ENCODE measurements around the gene SULT1C2.

SULT1C2 gene

GRCh38 chr2:108305901-108306300, 17.2 kb downstream of the SULT1C2 start:
- DNase-seq (ENCODE audit: low read depth): no peak
- in situ Hi-C loops (cut with HindIII; ENCODE audit: low sequenced_read_pairs): no loop called here
- H3K4me3 ChIP-seq (ENCODE audit: low read depth, low read length): no peak overlapping the region
- no peak for TF ChIP-seq CTCF (IDR thresholded peaks at IDR 0.05; ENCODE audit: low read depth, low read length, missing control alignments)

- no peak for DNase-seq (ENCODE audit: low read depth)
- in situ Hi-C loops (cut with HindIII; ENCODE audit: low sequenced_read_pairs): no loop called here
- H3K4me3 ChIP-seq (ENCODE audit: low read depth, low read length): no peak overlapping the region
- no peak for TF ChIP-seq CTCF (IDR thresholded peaks at IDR 0.05; ENCODE audit: low read depth, low read length, missing control alignments)
Observed at GRCh38 chr2:108309903-108310302, 21.2 kb downstream of the SULT1C2 start.

GRCh38 chr2:108314586-108315296, 26.0 kb downstream of the SULT1C2 start:
- TF ChIP-seq CTCF (IDR thresholded peaks at IDR 0.05; ENCODE audit: low read depth, low read length, missing control alignments): no peak
- DNase-seq (ENCODE audit: low read depth): no peak
- no peak overlapping the region for H3K4me3 ChIP-seq (ENCODE audit: low read depth, low read length)
- in situ Hi-C loops (cut with HindIII; ENCODE audit: low sequenced_read_pairs): no loop called here

- TF ChIP-seq CTCF (IDR thresholded peaks at IDR 0.05; ENCODE audit: low read depth, low read length, missing control alignments): no peak
- in situ Hi-C loops (cut with HindIII; ENCODE audit: low sequenced_read_pairs): no loop called here
- no peak for DNase-seq (ENCODE audit: low read depth)
- H3K4me3 ChIP-seq (ENCODE audit: low read depth, low read length): no peak overlapping the region
Observed at GRCh38 chr2:108315444-108315934, 26.8 kb downstream of the SULT1C2 start.

GRCh38 chr2:108316033-108316432, 27.3 kb downstream of the SULT1C2 start:
- no peak for TF ChIP-seq CTCF (IDR thresholded peaks at IDR 0.05; ENCODE audit: low read depth, low read length, missing control alignments)
- in situ Hi-C loops (cut with HindIII; ENCODE audit: low sequenced_read_pairs): no loop called here
- no peak for DNase-seq (ENCODE audit: low read depth)
- H3K4me3 ChIP-seq (ENCODE audit: low read depth, low read length): no peak overlapping the region

GRCh38 chr2:108316461-108317258, 28.0 kb downstream of the SULT1C2 start:
- TF ChIP-seq CTCF (IDR thresholded peaks at IDR 0.05; ENCODE audit: low read depth, low read length, missing control alignments): no peak
- in situ Hi-C loops (cut with HindIII; ENCODE audit: low sequenced_read_pairs): no loop called here
- H3K4me3 ChIP-seq (ENCODE audit: low read depth, low read length): no peak overlapping the region
- DNase-seq (ENCODE audit: low read depth): no peak
